H1 (cell line): ENCODE data around the gene GUCY2F. TPM values are rescaled to one million over a fixed set of nuclear protein-coding genes. Genes with fewer than 3 reads are reported as not detected.

ENCODE experiments used
- CTCF ChIA-PET: fragments of 300-600 bp; sonication (Branson Sonifier 250); formaldehyde crosslinking; loops from one replicate; lab custom pipeline; 2021; ENCODE audit not compliant: partially characterized antibody; lab: Charles Lee
- POLR2A ChIA-PET: fragments of 300-600 bp; sonication (Branson Sonifier 250); formaldehyde crosslinking; loops from one replicate; lab custom pipeline; 2021; ENCODE audit warnings: inconsistent platforms; ENCODE audit not compliant: partially characterized antibody; lab: Charles Lee
- DNase-seq, 2 experiments: peaks; one replicate each; pipeline versions ENCODE4 v3.0.0 to v3.0.0-alpha.2; 2010 to 2022; ENCODE audit warnings: low spot score in 2 of 2, low read depth in 1 of 2, mixed read lengths in 1 of 2
- FAIRE-seq: peaks from 2 replicates; lab custom pipeline; 2011; peaks lifted over from hg19 to GRCh38; lab: Jason Lieb, UNC
- H2AFZ ChIP-seq: 2 replicates; pipeline ENCODE4 v1.8.1; 2012; ENCODE audit warnings: low read length, inconsistent platforms
- H2AK5ac ChIP-seq: 2 replicates; pipeline ENCODE4 v1.6.1; 2013; ENCODE audit warnings: low read depth, low read length
- H2BK120ac ChIP-seq: replicated peaks from 2 replicates; pipeline ENCODE3; 2013; ENCODE audit warnings: low read depth, low read length, inconsistent platforms
- H2BK12ac ChIP-seq: 2 replicates; pipeline ENCODE4 v1.6.1; 2013; ENCODE audit warnings: low read depth, low read length
- H2BK15ac ChIP-seq: 2 replicates; pipeline ENCODE4 v1.6.1; 2013; ENCODE audit warnings: low read length
- H2BK20ac ChIP-seq: 2 replicates; pipeline ENCODE4 v1.6.1; 2013; ENCODE audit warnings: low read length
- H2BK5ac ChIP-seq: 2 replicates; pipeline ENCODE4 v1.6.1; 2013; ENCODE audit warnings: low read depth, low read length
- H3K14ac ChIP-seq: 2 replicates; pipeline ENCODE4 v1.6.1; 2013; ENCODE audit warnings: inconsistent platforms; ENCODE audit not compliant: insufficient read length
- H3K18ac ChIP-seq: 2 replicates; pipeline ENCODE4 v1.6.1; 2013; ENCODE audit warnings: low read length; ENCODE audit errors: extremely low read depth
- H3K23ac ChIP-seq: 2 replicates; pipeline ENCODE4 v1.6.1; 2013; ENCODE audit warnings: inconsistent platforms; ENCODE audit not compliant: insufficient read length
- H3K23me2 ChIP-seq: 2 replicates; pipeline ENCODE4 v1.6.1; 2013; ENCODE audit warnings: low read depth, low read length
- H3K27ac ChIP-seq: 2 replicates; pipeline ENCODE4 v1.6.1; 2011; ENCODE audit warnings: low read depth, low read length, inconsistent platforms
- H3K27me3 ChIP-seq, 4 experiments: replicated peaks in 1 of 4; 1 replicate in 1 of 4; 2 replicates in 3 of 4; pipeline versions ENCODE4 v1.6.1 to v1.8.1; 2011 to 2013; ENCODE audit warnings: low read length in 3 of 4, mild to moderate bottlenecking in 3 of 4, inconsistent platforms in 2 of 4, mixed read lengths in 2 of 4, moderate library complexity in 1 of 4; ENCODE audit not compliant: control insufficient read depth in 3 of 4, insufficient read depth in 3 of 4; ENCODE audit errors: extremely low read depth in 1 of 4
- H3K36me3 ChIP-seq, 4 experiments: 2 replicates each; pipeline versions ENCODE4 v1.6.1 to v1.8.1; 2011 to 2013; ENCODE audit warnings: mild to moderate bottlenecking in 4 of 4, low read length in 3 of 4, moderate library complexity in 2 of 4, control low read depth in 1 of 4, inconsistent platforms in 1 of 4; ENCODE audit not compliant: insufficient read depth in 4 of 4, control insufficient read depth in 2 of 4
- H3K4ac ChIP-seq: replicated peaks from 2 replicates; pipeline ENCODE3; 2013; ENCODE audit warnings: low read length, low read depth, mixed read lengths, inconsistent platforms; ENCODE audit not compliant: insufficient read length
- H3K4me1 ChIP-seq, 4 experiments: replicated peaks in 1 of 4; 1 replicate in 1 of 4; 2 replicates in 3 of 4; pipeline versions ENCODE4 v1.6.1 to v1.8.1; 2011 to 2013; ENCODE audit warnings: low read length in 3 of 4, inconsistent platforms in 2 of 4, mixed read lengths in 1 of 4; ENCODE audit not compliant: insufficient read depth in 4 of 4, control insufficient read depth in 3 of 4
- H3K4me2 ChIP-seq, 2 experiments: 2 replicates each; pipeline versions ENCODE4 v1.6.1 to v1.8.1; 2011 to 2013; ENCODE audit warnings: low read depth in 2 of 2, low read length in 2 of 2, control low read depth in 1 of 2, inconsistent platforms in 1 of 2, mild to moderate bottlenecking in 1 of 2; ENCODE audit not compliant: insufficient read depth in 1 of 2
- H3K4me3 ChIP-seq, 4 experiments: fragments of 200-600, 300-600 bp in 1 of 4; sonication (generic), shearing (Covaris generic), sonication (Bioruptor Twin) in 1 of 4; 2 replicates each; pipeline versions ENCODE4 v1.5.1 to v1.8.1; 2011 to 2016; ENCODE audit warnings: low read length in 4 of 4, low read depth in 3 of 4, control low read depth in 2 of 4, inconsistent platforms in 2 of 4, mild to moderate bottlenecking in 2 of 4, mixed read lengths in 1 of 4, moderate library complexity in 1 of 4; ENCODE audit not compliant: insufficient read depth in 2 of 4; ENCODE audit errors: extremely low read depth in 1 of 4
- H3K56ac ChIP-seq: replicated peaks from 2 replicates; pipeline ENCODE3; 2013; ENCODE audit warnings: low read depth, mild to moderate bottlenecking, mixed read lengths, low read length, inconsistent platforms; ENCODE audit not compliant: insufficient read length
- H3K79me1 ChIP-seq: 2 replicates; pipeline ENCODE4 v1.6.1; 2013; ENCODE audit warnings: low read depth, low read length, control low read depth
- H3K79me2 ChIP-seq, 2 experiments: 2 replicates each; pipeline versions ENCODE4 v1.6.1 to v1.8.1; 2012 to 2013; ENCODE audit warnings: low read length in 2 of 2, mild to moderate bottlenecking in 2 of 2, inconsistent platforms in 1 of 2; ENCODE audit not compliant: insufficient read depth in 2 of 2, control insufficient read depth in 1 of 2
- H3K9ac ChIP-seq, 4 experiments: replicated peaks in 1 of 4; 1 replicate in 1 of 4; 2 replicates in 3 of 4; pipeline versions ENCODE4 v1.6.1 to v1.8.1; 2011 to 2013; ENCODE audit warnings: low read depth in 3 of 4, low read length in 3 of 4, control low read depth in 2 of 4, mild to moderate bottlenecking in 2 of 4, moderate library complexity in 2 of 4, inconsistent platforms in 1 of 4; ENCODE audit errors: extremely low read depth in 1 of 4
- H3K9me3 ChIP-seq, 2 experiments: 2 replicates each; pipeline versions ENCODE4 v1.6.1 to v1.8.1; 2012 to 2013; ENCODE audit warnings: mild to moderate bottlenecking in 2 of 2, moderate library complexity in 2 of 2, control low read depth in 1 of 2, inconsistent platforms in 1 of 2, low read depth in 1 of 2, low read length in 1 of 2, mixed read lengths in 1 of 2; ENCODE audit not compliant: insufficient read depth in 2 of 2
- H4K20me1 ChIP-seq, 2 experiments: replicated peaks in 1 of 2; 2 replicates each; pipeline versions ENCODE3 to v1.8.1; 2011 to 2013; ENCODE audit warnings: inconsistent platforms in 2 of 2, low read length in 2 of 2, mild to moderate bottlenecking in 1 of 2; ENCODE audit not compliant: insufficient read depth in 2 of 2, control insufficient read depth in 1 of 2
- H4K5ac ChIP-seq: 2 replicates; pipeline ENCODE4 v1.6.1; 2013; ENCODE audit warnings: low read length, low read depth, mixed read lengths, inconsistent platforms; ENCODE audit not compliant: insufficient read length
- H4K8ac ChIP-seq: 2 replicates; pipeline ENCODE4 v1.8.0; 2013; ENCODE audit warnings: mild to moderate bottlenecking, moderate library complexity, low read length, inconsistent platforms; ENCODE audit not compliant: insufficient read depth; ENCODE audit errors: extremely low read depth
- H4K91ac ChIP-seq: replicated peaks from 2 replicates; pipeline ENCODE3; 2013; ENCODE audit warnings: low read length, mixed read lengths, inconsistent platforms; ENCODE audit not compliant: insufficient read length
- ASH2L ChIP-seq: fragments of 200-600, 300-600 bp; sonication (generic); IDR thresholded peaks from one replicate; pipeline ENCODE4 v1.7.1; 2017; ENCODE audit warnings: low read length
- CBX5 ChIP-seq: fragments of 300-800, 300-1000 bp; sonication (generic); IDR thresholded peaks from 2 replicates; pipeline ENCODE4 v1.7.1; 2016; ENCODE audit warnings: antibody characterized with exemption, low read length, low read depth
- CHD2 ChIP-seq: IDR thresholded peaks from 2 replicates; pipeline ENCODE4 v1.6.1; 2012; ENCODE audit warnings: low read length, improper control_type of control experiment
- CREB1 ChIP-seq: IDR thresholded peaks from 2 replicates; pipeline ENCODE4 v1.6.1; 2012; ENCODE audit warnings: inconsistent platforms
- EP300 ChIP-seq, 2 experiments: IDR thresholded peaks; 1 replicate in 1 of 2; 2 replicates in 1 of 2; pipeline ENCODE4 v1.6.1; 2011 to 2012; ENCODE audit warnings: low read depth in 2 of 2, low read length in 2 of 2, mild to moderate bottlenecking in 2 of 2, borderline replicate concordance in 1 of 2, inconsistent platforms in 1 of 2, moderate library complexity in 1 of 2
- GTF2F1 ChIP-seq: IDR thresholded peaks from 2 replicates; pipeline ENCODE4 v1.6.1; 2012; ENCODE audit warnings: low read depth, low read length, improper control_type of control experiment, borderline replicate concordance
- KDM4A ChIP-seq: IDR thresholded peaks from one replicate; pipeline ENCODE4 v1.7.1; 2012; ENCODE audit warnings: low read depth, mild to moderate bottlenecking, moderate library complexity, low read length, inconsistent platforms; ENCODE audit not compliant: severe bottlenecking
- SIX5 ChIP-seq: IDR thresholded peaks from 2 replicates; pipeline ENCODE4 v1.6.1; 2011; ENCODE audit warnings: mild to moderate bottlenecking, low read depth, low read length
- SUZ12 ChIP-seq: fragments of 200-600 bp; sonication (generic); IDR thresholded peaks from 2 replicates; pipeline ENCODE4 v1.6.1; 2012; ENCODE audit warnings: mild to moderate bottlenecking, inconsistent platforms, low read length, moderate library complexity, mixed read lengths
- WGBS, 2 experiments: shearing (Covaris generic) in 1 of 2; methylation state at CpG; one replicate each; pipeline versions ENCODE4 v1.1.6 to v1.1.7; 2013 to 2015; ENCODE audit warnings: low lambda C conversion rate in 2 of 2, mixed read lengths in 2 of 2, inconsistent platforms in 1 of 2, low coverage in 1 of 2, missing lambda C conversion rate in 1 of 2; ENCODE audit not compliant: insufficient replicate concordance in 2 of 2, insufficient coverage in 1 of 2, insufficient read length in 1 of 2; ENCODE audit errors: extremely low coverage in 1 of 2, missing lambda C conversion rate in 1 of 2; 5-methylcytosine and 5-hydroxymethylcytosine counted together
- polyA plus RNA-seq, 7 experiments: library from polyadenylated mRNA; depleted of rRNA in 3 of 7; stranded (reverse) in 5 of 7; unstranded in 2 of 7; fragments of >200 nt in 5 of 7; fragments of 200-250 nt in 2 of 7; gene quantifications; 1 replicate in 5 of 7; 2 replicates in 1 of 7; 4 replicates in 1 of 7; pipeline versions ENCODE4 v1.2.1 to v1.2.3, GENCODE V29; 2011 to 2013; ENCODE audit warnings: missing spikeins in 2 of 7, mixed read lengths in 2 of 7
- total RNA-seq: library from RNA; stranded (reverse); fragmentation: NEBNext Ultra II Directional; extraction: Animal tissue kit (Norgen Biotek cat#: 25700); gene quantifications from 2 replicates; pipeline ENCODE4 v1.2.1, GENCODE V29; 2021
- TF ChIP-seq, protein P1 (sequence below): IDR thresholded peaks from 2 replicates; pipeline ENCODE4 v1.6.1; 2012; ENCODE audit warnings: inconsistent platforms

The GUCY2F gene
- total and polyA plus RNA-seq, 2 of the 8 experiments (the other 6 are each of a cell fraction or from before 2014, with no cell fraction given): 0.02 TPM; not detected in 1

GRCh38 chrX:109441266-109441665 is 40.6 kb downstream of the GUCY2F start:
- H3K36me3 ChIP-seq: no peaks in the 10 kb centered on the region
- H2BK5ac ChIP-seq: no peak overlapping the region
- no peak overlapping the region for H4K8ac ChIP-seq
- H3K79me1 ChIP-seq: no peaks in the 10 kb centered on the region
- H2BK20ac ChIP-seq: no peak overlapping the region
- no peak for FAIRE-seq
- H4K20me1 ChIP-seq: no peaks in the 10 kb centered on the region
- H4K5ac ChIP-seq: no peak overlapping the region
- H2AFZ ChIP-seq: no peak overlapping the region
- ChIA-PET CTCF (interaction anchor here (1.3 kb wide), 1 partner anchor 34 kb away, joined by 3 read pairs; no protein-coding TSS in a partner anchor), POLR2A (no interaction called here)
- H3K14ac ChIP-seq: no peak overlapping the region
- DNase-seq: no peak
- no peak overlapping the region for H2BK15ac ChIP-seq
- no peak overlapping the region for H3K9ac ChIP-seq
- no peaks in the 10 kb centered on the region for H3K4me1 ChIP-seq
- no peak overlapping the region for H3K27ac ChIP-seq
- H3K4ac ChIP-seq: no peak overlapping the region
- H2BK120ac ChIP-seq: no peak overlapping the region
- H3K79me2 ChIP-seq: no peaks in the 10 kb centered on the region
- no peak overlapping the region for H2BK12ac ChIP-seq
- H3K4me3 ChIP-seq: no peak overlapping the region
- no peak overlapping the region for H4K91ac ChIP-seq
- H3K27me3 ChIP-seq: no peaks in the 10 kb centered on the region
- H3K23ac ChIP-seq: no peak overlapping the region
- no peak for TF ChIP-seq GTF2F1
- no peak for TF ChIP-seq CHD2
- no peak for TF ChIP-seq CREB1
- no peak for TF ChIP-seq EP300 (IDR thresholded peaks at IDR 0.05; ENCODE audit: borderline replicate concordance in 1 of 2, low read depth in 2 of 2, low read length in 2 of 2)
- TF ChIP-seq SUZ12: no peak
- TF ChIP-seq, protein P1, sequence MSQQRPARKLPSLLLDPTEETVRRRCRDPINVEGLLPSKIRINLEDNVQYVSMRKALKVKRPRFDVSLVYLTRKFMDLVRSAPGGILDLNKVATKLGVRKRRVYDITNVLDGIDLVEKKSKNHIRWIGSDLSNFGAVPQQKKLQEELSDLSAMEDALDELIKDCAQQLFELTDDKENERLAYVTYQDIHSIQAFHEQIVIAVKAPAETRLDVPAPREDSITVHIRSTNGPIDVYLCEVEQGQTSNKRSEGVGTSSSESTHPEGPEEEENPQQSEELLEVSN: no peak
- no peak for TF ChIP-seq KDM4A
- TF ChIP-seq SIX5: no peak
- TF ChIP-seq ASH2L: no peak
- TF ChIP-seq CBX5: no peak
- no peak overlapping the region for H3K56ac ChIP-seq
- H3K23me2 ChIP-seq: no peaks in the 10 kb centered on the region
- H3K9me3 ChIP-seq: no peaks in the 10 kb centered on the region
- H3K18ac ChIP-seq: no peak overlapping the region
- no peak overlapping the region for H2AK5ac ChIP-seq
- WGBS, 2 experiments: 90% methylated on average over 2 of the region's 2 CpGs; no CpG with 5 or more reads in 1 of the 2 experiments
- no peak overlapping the region for H3K4me2 ChIP-seq
